Adrenal gland (tissue), 12 donors: Measurements from ENCODE around the gene MRPS22. TPM values are rescaled to one million over a fixed set of nuclear protein-coding genes. Genes with fewer than 3 reads are reported as not detected.

ENCODE experiments used
- DNase-seq, 7 donors: peaks; one replicate each; pipeline ENCODE4 v3.0.0-alpha.2; 2019 to 2020
- H3K27ac ChIP-seq, 5 donors: fragments of 200-600 bp; sonication (generic) in 4 of 5; 1 replicate in 3 of 5; 2 replicates in 2 of 5; pipeline versions ENCODE4 v1.5.1 to v1.8.0; 2016 to 2020; ENCODE audit warnings: mild to moderate bottlenecking in 1 of 5
- H3K27me3 ChIP-seq: fragments of 200-600 bp; 2 replicates; pipeline ENCODE4 v1.8.0; 2021
- H3K36me3 ChIP-seq, 2 donors: fragments of 200-600 bp; replicated peaks in 1 of 2; 1 replicate in 1 of 2; 2 replicates in 1 of 2; pipeline versions ENCODE4 v1.5.1 to v1.8.0; 2018 to 2022
- H3K4me1 ChIP-seq, 2 donors: fragments of 200-600 bp; replicated peaks in 1 of 2; 1 replicate in 1 of 2; 2 replicates in 1 of 2; pipeline versions ENCODE4 v1.5.1 to v1.8.0; 2018 to 2021
- H3K4me3 ChIP-seq, 4 donors: fragments of 200-600 bp; sonication (generic) in 3 of 4; one replicate each; pipeline ENCODE4 v1.5.1; 2016 to 2018
- H3K9me3 ChIP-seq, 3 donors: fragments of 200-600 bp; sonication (generic) in 1 of 3; replicated peaks in 1 of 3; 1 replicate in 2 of 3; 2 replicates in 1 of 3; pipeline versions ENCODE4 v1.5.1 to v1.8.0; 2016 to 2021
- POLR2A ChIP-seq, 2 donors: fragments of 450-650 bp; IDR thresholded peaks; one replicate each; pipeline ENCODE4 v1.6.1; 2017; ENCODE audit warnings: antibody characterized with exemption in 2 of 2, mild to moderate bottlenecking in 2 of 2, moderate library complexity in 1 of 2
- WGBS, 4 donors: extraction: QIAGEN DNeasy Blood & Tissue Kit in 2 of 4; methylation state at CpG; one replicate each; pipeline versions ENCODE4 v1.1.5 to v1.1.7; 2013 to 2017; 5-methylcytosine and 5-hydroxymethylcytosine counted together
- intact Hi-C, 2 donors: fragments of 100-400 bp; cut with DNase I; formaldehyde crosslinking; loops; one replicate each; pipeline versions ENCODE4 v1.14.1 to v1.15.0; 2022 to 2023
- polyA plus RNA-seq, 3 donors: library from polyadenylated mRNA; stranded (reverse); fragments of 200-250 nt in 2 of 3; fragments of 350-450 nt in 1 of 3; fragmentation: Illumina TruSeq in 1 of 3; extraction: RNeasy Lipid Tissue Mini Kit (QIAGEN cat#74804) in 1 of 3; gene quantifications; one replicate each; pipeline ENCODE4 v1.2.3, GENCODE V29; 2013 to 2014
- total RNA-seq, 9 donors: library from RNA; depleted of rRNA in 4 of 9; stranded (reverse); fragments of >200 nt in 4 of 9; fragments of 120-200 nt in 1 of 9; fragmentation: NEBNext Ultra II Directional in 1 of 9; extraction: Animal tissue kit (Norgen Biotek cat#: 25700) in 1 of 9; gene quantifications; one replicate each; pipeline versions ENCODE4 v1.1.0 to v1.2.4, GENCODE V29; 2013 to 2023
- TF ChIP-seq, protein P1 (sequence below), 6 experiments: fragments of 450-650 bp in 4 of 6; fragments of 200-600 bp in 2 of 6; sonication (generic) in 1 of 6; IDR thresholded peaks; 1 replicate in 5 of 6; 2 replicates in 1 of 6; pipeline versions ENCODE4 v1.5.1 to v1.8.0; 2016 to 2021; ENCODE audit warnings: antibody characterized with exemption in 6 of 6, mild to moderate bottlenecking in 2 of 6, moderate library complexity in 1 of 6
- donor health status: healthy with polysubstance abuse.
- donor health status: Bipolar disorder and iron deficiency.
- donor health status: DM: yes; HTN: yes; CAD: no.
- donor health status: DM: no; HTN: no; CAD: no.
- donor health status: DM: no; HTN: no; CAD: no.
- donor health status: DM: yes; HTN: yes; CAD: no.

MRPS22 gene
- total and polyA plus RNA-seq, 12 donors = 50.7 to 213 (median 95.5) TPM

DNA sequence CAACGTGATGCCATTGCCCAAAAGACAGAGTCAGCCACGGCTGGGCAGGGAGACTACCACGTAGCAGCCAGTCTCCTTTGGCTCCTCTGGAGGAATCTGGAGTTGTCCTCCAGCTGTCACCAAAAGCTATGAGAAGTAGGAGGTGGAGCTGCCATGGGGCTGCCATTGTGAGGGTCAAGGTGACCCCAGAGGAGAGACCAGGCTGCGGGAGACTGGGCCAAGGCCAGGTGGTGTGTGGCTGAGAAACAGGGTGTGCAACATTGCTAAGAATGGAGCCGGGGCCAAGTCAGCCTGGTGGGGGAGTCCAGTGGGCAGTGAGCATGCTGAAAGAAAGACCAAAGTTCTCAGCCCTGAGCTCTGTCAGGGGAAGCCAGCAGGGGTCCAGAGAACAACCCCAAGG lies 29.9 kb upstream of the MRPS22 start:
- H3K9me3 ChIP-seq = no peaks in the 10 kb centered on the region
- H3K4me3 ChIP-seq = no peak overlapping the region
- H3K36me3 ChIP-seq = no peaks in the 10 kb centered on the region
- no peak overlapping the region for H3K27ac ChIP-seq
- DNase-seq = no peak
- H3K27me3 ChIP-seq = no peaks in the 10 kb centered on the region
- WGBS, 4 donors = 53 to 71% (median 57%) methylated on average over 5 of the region's 5 CpGs
- TF ChIP-seq, protein P1, sequence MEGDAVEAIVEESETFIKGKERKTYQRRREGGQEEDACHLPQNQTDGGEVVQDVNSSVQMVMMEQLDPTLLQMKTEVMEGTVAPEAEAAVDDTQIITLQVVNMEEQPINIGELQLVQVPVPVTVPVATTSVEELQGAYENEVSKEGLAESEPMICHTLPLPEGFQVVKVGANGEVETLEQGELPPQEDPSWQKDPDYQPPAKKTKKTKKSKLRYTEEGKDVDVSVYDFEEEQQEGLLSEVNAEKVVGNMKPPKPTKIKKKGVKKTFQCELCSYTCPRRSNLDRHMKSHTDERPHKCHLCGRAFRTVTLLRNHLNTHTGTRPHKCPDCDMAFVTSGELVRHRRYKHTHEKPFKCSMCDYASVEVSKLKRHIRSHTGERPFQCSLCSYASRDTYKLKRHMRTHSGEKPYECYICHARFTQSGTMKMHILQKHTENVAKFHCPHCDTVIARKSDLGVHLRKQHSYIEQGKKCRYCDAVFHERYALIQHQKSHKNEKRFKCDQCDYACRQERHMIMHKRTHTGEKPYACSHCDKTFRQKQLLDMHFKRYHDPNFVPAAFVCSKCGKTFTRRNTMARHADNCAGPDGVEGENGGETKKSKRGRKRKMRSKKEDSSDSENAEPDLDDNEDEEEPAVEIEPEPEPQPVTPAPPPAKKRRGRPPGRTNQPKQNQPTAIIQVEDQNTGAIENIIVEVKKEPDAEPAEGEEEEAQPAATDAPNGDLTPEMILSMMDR (IDR thresholded peaks at IDR 0.05) = no peak
- intact Hi-C loops = no loop called here
- H3K4me1 ChIP-seq = peaks cover 11 to 13% of the 10 kb centered on the region in 2 donors

DNA sequence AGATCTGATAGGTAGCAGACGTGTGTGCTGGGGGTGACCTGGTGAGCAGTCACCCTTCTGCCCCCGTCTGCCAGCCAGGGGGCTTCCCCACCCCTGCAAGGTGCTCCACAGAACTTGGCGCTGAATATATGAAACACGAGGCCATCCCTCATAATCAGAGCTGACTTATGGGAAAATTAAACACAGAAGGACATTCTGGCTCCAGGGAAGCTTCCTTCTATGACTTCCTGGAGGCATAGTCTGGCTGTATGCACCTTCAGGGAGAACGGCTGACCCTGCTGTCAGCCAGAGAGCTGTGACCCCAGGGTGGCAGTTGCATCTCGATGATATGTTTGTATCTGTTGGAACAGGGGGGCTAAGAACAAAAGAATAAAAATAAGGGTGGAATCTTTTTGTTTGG lies 26.6 kb upstream of the MRPS22 start:
- no peak overlapping the region for H3K27ac ChIP-seq
- no peak for DNase-seq
- WGBS, 4 donors = 65 to 83% (median 79%) methylated on average over 2 to 6 of the region's 6 CpGs
- H3K36me3 ChIP-seq = no peaks in the 10 kb centered on the region
- no peaks in the 10 kb centered on the region for H3K9me3 ChIP-seq
- intact Hi-C loops = no loop called here
- H3K27me3 ChIP-seq = no peaks in the 10 kb centered on the region
- H3K4me3 ChIP-seq = no peak overlapping the region
- no peaks in the 10 kb centered on the region for H3K4me1 ChIP-seq
- TF ChIP-seq, protein P1 (IDR thresholded peaks at IDR 0.05) = no peak
- TF ChIP-seq POLR2A (IDR thresholded peaks at IDR 0.05) = no peak

DNA sequence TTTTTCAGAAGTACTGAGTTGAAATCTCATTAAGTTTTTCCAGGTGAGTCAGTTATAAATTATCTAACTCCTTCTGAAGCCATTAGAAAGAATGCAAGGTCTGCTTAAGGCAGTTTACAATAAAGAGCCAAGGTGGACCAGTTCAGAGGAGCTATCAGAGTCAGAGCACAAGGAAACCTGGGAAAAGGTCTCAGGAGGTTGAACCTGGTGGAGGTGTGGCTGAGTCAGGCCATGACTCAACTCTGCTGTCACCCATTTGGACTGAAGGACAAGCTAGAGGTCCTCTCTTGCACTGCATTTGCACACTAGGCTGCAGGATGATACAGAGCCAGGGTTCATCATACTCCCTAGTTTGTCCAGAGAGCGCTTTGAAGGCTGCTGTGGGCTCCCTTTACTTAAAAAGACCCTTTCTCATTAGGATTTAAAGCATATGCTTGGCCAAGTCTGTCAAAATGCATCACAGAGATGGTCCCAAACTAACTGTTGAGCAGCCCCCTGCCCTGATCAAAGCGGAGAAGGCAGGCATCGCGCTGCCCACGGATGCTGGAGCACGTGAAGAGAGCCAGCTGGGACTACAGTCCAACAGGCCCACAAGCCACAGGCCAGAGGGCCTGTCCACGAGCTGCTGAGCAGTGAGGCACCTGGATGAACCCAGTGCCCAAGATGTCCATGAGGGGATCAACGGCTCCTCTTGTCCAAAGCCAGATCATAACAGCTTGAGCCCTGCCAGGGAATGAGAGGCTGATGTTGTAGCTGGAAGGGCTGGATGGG lies 26.0 kb upstream of the MRPS22 start:
- 87 to 92% (median 89%) methylated on average over 7 to 8 of the region's 8 CpGs for WGBS, 4 donors
- H3K27ac ChIP-seq = no peak overlapping the region
- DNase-seq = peak in 1 of 7 donors; percentile 31
- no peak overlapping the region for H3K4me3 ChIP-seq
- intact Hi-C loops = no loop called here
- H3K27me3 ChIP-seq = no peaks in the 10 kb centered on the region
- H3K4me1 ChIP-seq = no peaks in the 10 kb centered on the region
- no peaks in the 10 kb centered on the region for H3K36me3 ChIP-seq
- H3K9me3 ChIP-seq = no peaks in the 10 kb centered on the region
- TF ChIP-seq POLR2A (IDR thresholded peaks at IDR 0.05) = no peak

DNA sequence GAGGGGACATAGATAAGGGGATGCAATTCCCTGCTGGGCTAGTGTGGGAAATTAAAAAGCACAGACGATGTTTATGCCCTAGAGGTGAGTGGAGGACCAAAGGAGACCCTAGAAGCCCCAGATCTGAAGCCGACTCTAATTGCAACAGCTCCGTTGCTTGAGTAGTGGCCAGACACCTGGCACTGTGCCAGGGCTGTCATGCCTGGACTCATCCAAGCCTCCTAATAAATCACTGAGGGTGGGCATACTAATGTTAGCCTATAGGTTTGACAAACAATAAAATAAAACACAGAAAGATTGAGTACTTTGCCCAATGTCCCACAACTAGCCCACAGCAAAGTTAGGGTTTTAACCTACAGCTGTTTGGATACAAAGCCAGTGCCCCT lies 25.4 kb upstream of the MRPS22 start:
- peak in 2 of 7 donors; percentile 44 to 47 for DNase-seq
- TF ChIP-seq POLR2A (IDR thresholded peaks at IDR 0.05) = no peak
- TF ChIP-seq, protein P1 (IDR thresholded peaks at IDR 0.05) = no peak
- Histone ChIP-seq H3K27ac (no peak overlapping the region), H3K4me1 (no peaks in the 10 kb centered on the region), H3K36me3 (no peaks in the 10 kb centered on the region), H3K27me3 (no peaks in the 10 kb centered on the region), H3K4me3 (no peak overlapping the region), H3K9me3 (no peaks in the 10 kb centered on the region)
- 21 to 33% (median 28%) methylated on average over 3 of the region's 3 CpGs for WGBS, 4 donors
- intact Hi-C loops = no loop called here

DNA sequence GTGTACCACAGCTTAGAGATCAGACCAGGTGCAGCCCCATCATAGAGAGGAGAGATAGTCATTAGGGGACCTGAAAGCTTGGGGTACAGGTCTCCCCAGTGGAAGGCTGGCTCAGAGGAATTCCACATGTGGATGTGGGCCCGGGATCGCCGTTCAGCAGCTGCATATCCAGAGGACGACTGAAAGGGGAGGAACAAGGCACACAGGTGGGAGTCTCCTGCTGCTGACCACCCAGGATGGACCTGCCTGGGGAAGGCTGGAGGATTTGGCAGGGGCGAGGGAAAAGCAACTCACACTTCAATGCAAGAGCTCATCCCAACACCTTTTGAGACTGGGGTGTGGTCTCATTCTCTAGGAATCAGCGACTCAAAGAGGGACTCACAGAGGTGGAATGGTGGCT lies 25.0 kb upstream of the MRPS22 start:
- Histone ChIP-seq H3K4me3 (no peak overlapping the region), H3K27me3 (no peaks in the 10 kb centered on the region), H3K27ac (no peak overlapping the region), H3K9me3 (no peaks in the 10 kb centered on the region), H3K4me1 (no peaks in the 10 kb centered on the region), H3K36me3 (no peaks in the 10 kb centered on the region)
- intact Hi-C loops = no loop called here
- TF ChIP-seq, protein P1 (IDR thresholded peaks at IDR 0.05) = no peak
- no peak for DNase-seq
- 72 to 91% (median 81%) methylated on average over 5 to 6 of the region's 6 CpGs for WGBS, 4 donors
